ENCODE measurements around the gene TOR4A. TPM values are rescaled to one million over a fixed set of nuclear protein-coding genes. Genes with fewer than 3 reads are reported as not detected.
"Not testable (repeated sequence)": the region's sequence is repeated elsewhere in the genome, so short reads cannot be mapped to it uniquely, and the experiment has no call there.

TOR4A gene
- total and polyA plus RNA-seq, 5 donors from 2014 or later: 2.6 to 6.1 (median 4.1) TPM

DNA sequence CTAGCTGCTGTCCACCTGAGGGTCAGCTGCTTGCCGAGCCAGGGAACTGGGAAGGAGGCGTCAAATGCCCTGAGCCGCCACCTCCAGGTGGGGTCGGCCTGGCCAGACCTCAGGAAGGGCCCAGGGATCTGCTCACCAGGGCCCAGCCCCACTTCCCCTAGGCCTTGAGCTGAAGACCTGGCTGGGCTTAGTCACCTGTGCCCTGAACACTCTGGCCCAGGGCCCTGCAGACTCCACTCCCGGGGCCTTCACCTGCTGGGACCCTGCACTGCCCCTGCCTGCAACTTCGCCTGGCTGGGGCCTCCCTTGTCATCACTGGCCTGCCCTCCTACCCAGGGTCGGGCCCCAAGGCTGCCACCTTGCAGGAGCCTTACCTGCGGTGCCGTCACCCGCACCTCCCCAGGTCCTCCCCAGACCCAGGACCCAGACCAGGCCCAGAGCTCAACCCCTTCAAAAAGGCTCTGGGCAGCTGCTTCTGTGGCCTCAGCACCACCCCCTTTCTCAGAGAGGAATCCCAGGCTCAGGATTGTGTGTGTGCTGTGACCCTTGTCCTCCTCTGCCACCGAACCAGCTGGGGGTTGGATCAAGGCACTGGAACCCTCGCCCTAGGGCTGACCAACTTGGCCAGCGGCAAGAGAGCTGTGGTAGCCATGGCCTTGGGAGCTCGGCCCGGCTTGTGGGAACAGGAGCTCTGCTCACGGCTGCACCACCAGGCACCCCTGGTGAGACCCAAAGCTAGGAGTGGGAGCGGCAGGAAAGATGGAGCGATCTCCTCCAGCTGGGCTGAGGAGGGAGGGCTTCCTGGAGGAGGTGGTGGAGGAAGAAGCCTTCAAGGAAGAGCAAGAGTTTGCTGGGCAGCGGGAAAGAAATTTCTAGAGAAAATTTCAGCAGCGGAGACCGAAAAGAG, 23.6 kb upstream of the TOR4A start:
- Mint-ChIP-seq H3K4me3 (peak overlapping the region; percentile 77 to 96 (median 88)), H3K4me1 (peaks cover 0 to 23% (median 3%) of the 10 kb centered on the region in 4 donors), H3K9me3 (no peaks in the 10 kb centered on the region), H3K36me3 (peaks cover 2% of the 10 kb centered on the region), H3K27ac (peak overlapping the region in 1 of 3 donors; percentile 46), H3K27me3 (no peaks in the 10 kb centered on the region)
- Histone ChIP-seq H3K4me1 (ENCODE audit: control insufficient read depth, insufficient read depth, low read length, poor library complexity, severe bottlenecking) (peaks cover 27% of the 10 kb centered on the region), H3K27ac (ENCODE audit: insufficient read depth, low read length, poor library complexity, severe bottlenecking) (no peak overlapping the region), H3K4me3 (ENCODE audit: low read depth, low read length) (no peak overlapping the region), H3K27me3 (ENCODE audit: control insufficient read depth, insufficient read depth, low read length) (no peaks in the 10 kb centered on the region), H3K9me3 (ENCODE audit: control insufficient read depth in 2 of 2, low read length in 2 of 2) (no peaks in the 10 kb centered on the region), H3K36me3 (ENCODE audit: control insufficient read depth, insufficient read depth, low read length) (peaks cover 8% of the 10 kb centered on the region)
- DNase-seq (no peak), ATAC-seq (ENCODE audit: low read depth in 2 of 2) (no peak)

- H3K4me3 Mint-ChIP-seq: peak within 1 kb of the TSS; percentile 84 to 97 (median 91)
- peaks cover 12% of the 10 kb centered on the region for H3K36me3 ChIP-seq (ENCODE audit: control insufficient read depth, insufficient read depth, low read length)
- H3K9me3 Mint-ChIP-seq: no peaks in the 10 kb centered on the region
- no peaks in the 10 kb centered on the region for H3K27me3 Mint-ChIP-seq
- no peaks in the 10 kb centered on the region for H3K9me3 ChIP-seq (ENCODE audit: control insufficient read depth in 2 of 2, low read length in 2 of 2)
- peak; percentile 90 to 95 (median 94) for DNase-seq
- peaks cover 0 to 26% (median 3%) of the 10 kb centered on the region in 4 donors for H3K4me1 Mint-ChIP-seq
- peaks cover 27% of the 10 kb centered on the region for H3K4me1 ChIP-seq (ENCODE audit: control insufficient read depth, insufficient read depth, low read length, poor library complexity, severe bottlenecking)
- peak within 1 kb of the TSS; percentile 63 for H3K27ac ChIP-seq (ENCODE audit: insufficient read depth, low read length, poor library complexity, severe bottlenecking)
- peak; percentile 89 to 92 for ATAC-seq (ENCODE audit: low read depth in 2 of 2)
- H3K4me3 ChIP-seq (ENCODE audit: low read depth, low read length): peak within 1 kb of the TSS; percentile 67
- H3K27ac Mint-ChIP-seq: peak within 1 kb of the TSS; percentile 67 to 76 (median 76)
- peaks cover 7% of the 10 kb centered on the region for H3K36me3 Mint-ChIP-seq
- H3K27me3 ChIP-seq (ENCODE audit: control insufficient read depth, insufficient read depth, low read length): no peaks in the 10 kb centered on the region
These were observed 22.7 kb upstream of the TOR4A start, which contains the start of gene NELFB for GRCh38 chr9:137254624-137255447. Gene NELFB (plus strand): TSS chr9:137255327.

DNA sequence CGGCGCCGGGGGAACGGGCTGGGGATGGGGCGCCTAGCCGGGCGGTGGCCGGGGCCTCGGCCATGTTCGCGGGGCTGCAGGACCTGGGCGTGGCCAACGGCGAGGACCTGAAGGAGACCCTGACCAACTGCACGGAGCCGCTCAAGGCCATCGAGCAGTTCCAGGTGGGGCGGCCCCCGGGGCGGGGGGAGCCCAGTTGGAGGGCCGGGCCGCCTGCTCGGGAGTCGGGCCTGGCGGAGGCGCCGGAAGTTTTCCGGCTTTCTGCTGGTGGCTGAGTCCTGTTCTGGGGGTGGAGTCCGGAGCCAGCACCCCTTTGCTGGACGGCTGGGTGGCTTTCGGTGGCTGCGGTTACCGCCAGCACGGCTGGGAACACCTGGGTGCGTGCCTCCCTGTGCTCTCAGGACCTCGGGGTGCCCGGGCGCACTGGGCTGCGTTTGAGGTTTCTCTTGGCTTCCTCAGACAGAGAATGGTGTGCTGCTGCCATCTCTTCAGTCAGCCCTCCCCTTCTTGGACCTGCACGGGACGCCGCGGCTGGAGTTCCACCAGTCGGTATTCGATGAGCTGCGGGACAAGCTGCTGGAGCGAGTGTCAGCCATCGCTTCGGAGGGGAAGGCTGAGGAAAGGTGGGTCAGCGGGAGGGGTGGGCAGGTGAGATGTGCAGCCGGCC, 21.9 kb upstream of the TOR4A start:
- DNase-seq: peak in 1 of 3 donors; percentile 50
- no peaks in the 10 kb centered on the region for H3K9me3 Mint-ChIP-seq
- no peaks in the 10 kb centered on the region for H3K27me3 Mint-ChIP-seq
- no peaks in the 10 kb centered on the region for H3K27me3 ChIP-seq (ENCODE audit: control insufficient read depth, insufficient read depth, low read length)
- H3K4me1 ChIP-seq (ENCODE audit: control insufficient read depth, insufficient read depth, low read length, poor library complexity, severe bottlenecking): peaks cover 27% of the 10 kb centered on the region
- H3K4me1 Mint-ChIP-seq: peaks cover 0 to 26% (median 3%) of the 10 kb centered on the region in 4 donors
- peaks cover 12% of the 10 kb centered on the region for H3K36me3 ChIP-seq (ENCODE audit: control insufficient read depth, insufficient read depth, low read length)
- ATAC-seq (ENCODE audit: low read depth in 2 of 2): no peak
- H3K36me3 Mint-ChIP-seq: peaks cover 7% of the 10 kb centered on the region
- peak overlapping the region; percentile 63 for H3K27ac ChIP-seq (ENCODE audit: insufficient read depth, low read length, poor library complexity, severe bottlenecking)
- H3K4me3 Mint-ChIP-seq: peak overlapping the region; percentile 84 to 97 (median 91)
- no peaks in the 10 kb centered on the region for H3K9me3 ChIP-seq (ENCODE audit: control insufficient read depth in 2 of 2, low read length in 2 of 2)
- H3K4me3 ChIP-seq (ENCODE audit: low read depth, low read length): peak overlapping the region; percentile 53
- peak overlapping the region; percentile 67 to 76 (median 76) for H3K27ac Mint-ChIP-seq

DNA sequence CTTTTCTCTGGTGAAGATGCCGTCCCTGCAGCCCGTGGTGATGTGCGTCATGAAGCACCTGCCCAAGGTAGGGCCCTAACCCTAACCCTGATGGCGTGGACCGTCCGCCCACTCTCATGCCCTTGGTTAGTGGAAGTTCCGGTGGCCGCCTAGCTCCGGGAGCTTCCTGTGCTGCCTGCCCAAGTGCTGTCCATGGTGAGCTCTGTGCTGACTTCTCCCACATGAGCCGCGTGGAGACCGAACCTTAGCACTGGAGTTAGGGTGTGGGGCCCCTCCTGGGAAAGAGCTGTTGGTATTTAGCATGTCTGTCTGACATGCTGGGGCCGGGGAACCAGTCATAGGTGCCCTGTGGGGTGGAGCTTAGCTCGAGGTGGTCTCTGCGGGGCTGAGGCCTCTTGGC, 21.2 kb upstream of the TOR4A start:
- no peak overlapping the region for H3K27ac ChIP-seq (ENCODE audit: insufficient read depth, low read length, poor library complexity, severe bottlenecking)
- peak overlapping the region in 1 of 3 donors; percentile 67 for H3K27ac Mint-ChIP-seq

GRCh38 chr9:137256856-137257255, 20.7 kb upstream of the TOR4A start:
- peaks cover 12% of the 10 kb centered on the region for H3K36me3 ChIP-seq (ENCODE audit: control insufficient read depth, insufficient read depth, low read length)
- Mint-ChIP-seq H3K27me3 (no peaks in the 10 kb centered on the region), H3K4me1 (peaks cover 0 to 30% (median 4%) of the 10 kb centered on the region in 4 donors), H3K27ac (peak overlapping the region in 1 of 3 donors; percentile 11), H3K4me3 (peak overlapping the region; percentile 18 to 92 (median 85)), H3K36me3 (peaks cover 11% of the 10 kb centered on the region), H3K9me3 (no peaks in the 10 kb centered on the region)
- peaks cover 27% of the 10 kb centered on the region for H3K4me1 ChIP-seq (ENCODE audit: control insufficient read depth, insufficient read depth, low read length, poor library complexity, severe bottlenecking)
- DNase-seq: no peak
- no peak overlapping the region for H3K27ac ChIP-seq (ENCODE audit: insufficient read depth, low read length, poor library complexity, severe bottlenecking)
- no peaks in the 10 kb centered on the region for H3K27me3 ChIP-seq (ENCODE audit: control insufficient read depth, insufficient read depth, low read length)
- no peak for ATAC-seq (ENCODE audit: low read depth in 2 of 2)
- H3K4me3 ChIP-seq (ENCODE audit: low read depth, low read length): no peak overlapping the region
- no peaks in the 10 kb centered on the region for H3K9me3 ChIP-seq (ENCODE audit: control insufficient read depth in 2 of 2, low read length in 2 of 2)

More for the DNA sequence above, 21.2 kb upstream of the TOR4A start:
- Histone ChIP-seq H3K36me3 (ENCODE audit: control insufficient read depth, insufficient read depth, low read length) (peaks cover 12% of the 10 kb centered on the region), H3K4me1 (ENCODE audit: control insufficient read depth, insufficient read depth, low read length, poor library complexity, severe bottlenecking) (peaks cover 27% of the 10 kb centered on the region), H3K27me3 (ENCODE audit: control insufficient read depth, insufficient read depth, low read length) (no peaks in the 10 kb centered on the region), H3K9me3 (ENCODE audit: control insufficient read depth in 2 of 2, low read length in 2 of 2) (no peaks in the 10 kb centered on the region), H3K4me3 (ENCODE audit: low read depth, low read length) (peak overlapping the region; percentile 53)
- DNase-seq (no peak), ATAC-seq (ENCODE audit: low read depth in 2 of 2) (no peak)
- Mint-ChIP-seq H3K27me3 (no peaks in the 10 kb centered on the region), H3K9me3 (no peaks in the 10 kb centered on the region), H3K36me3 (peaks cover 7% of the 10 kb centered on the region), H3K4me3 (peak overlapping the region; percentile 18 to 92 (median 85)), H3K4me1 (peaks cover 0 to 26% (median 3%) of the 10 kb centered on the region in 4 donors)

GRCh38 chr9:137262173-137262908, 15.2 kb upstream of the TOR4A start:
- H3K4me3 ChIP-seq (ENCODE audit: low read depth, low read length); H3K27ac Mint-ChIP-seq; H3K27me3 ChIP-seq (ENCODE audit: control insufficient read depth, insufficient read depth, low read length); H3K27me3 Mint-ChIP-seq; H3K4me1 ChIP-seq (ENCODE audit: control insufficient read depth, insufficient read depth, low read length, poor library complexity, severe bottlenecking); H3K4me3 Mint-ChIP-seq; DNase-seq; H3K4me1 Mint-ChIP-seq; H3K9me3 Mint-ChIP-seq; H3K27ac ChIP-seq (ENCODE audit: insufficient read depth, low read length, poor library complexity, severe bottlenecking); ATAC-seq (ENCODE audit: low read depth in 2 of 2); H3K9me3 ChIP-seq (ENCODE audit: control insufficient read depth in 2 of 2, low read length in 2 of 2): not testable (repeated sequence)
- peaks cover 30% of the 10 kb centered on the region for H3K36me3 ChIP-seq (ENCODE audit: control insufficient read depth, insufficient read depth, low read length)
- H3K36me3 Mint-ChIP-seq: peaks cover 12% of the 10 kb centered on the region

DNA sequence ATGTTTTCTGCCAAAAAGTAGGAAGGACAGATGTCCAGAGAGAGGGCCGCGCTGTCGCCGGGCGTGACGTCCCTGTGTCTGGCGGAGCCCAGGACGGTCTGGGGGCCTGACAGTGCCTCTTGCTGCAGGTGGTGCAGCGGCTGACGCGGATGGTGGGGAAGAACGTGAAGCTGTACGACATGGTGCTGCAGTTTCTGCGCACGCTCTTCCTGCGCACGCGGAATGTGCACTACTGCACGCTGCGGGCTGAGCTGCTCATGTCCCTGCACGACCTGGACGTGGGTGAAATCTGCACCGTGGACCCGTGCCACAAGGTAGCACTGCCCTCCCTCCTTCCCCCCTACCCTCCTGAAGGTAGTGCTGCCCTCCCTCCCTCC, 14.6 kb upstream of the TOR4A start:
- Histone ChIP-seq H3K27ac (ENCODE audit: insufficient read depth, low read length, poor library complexity, severe bottlenecking) (no peak overlapping the region), H3K36me3 (ENCODE audit: control insufficient read depth, insufficient read depth, low read length) (peaks cover 30% of the 10 kb centered on the region), H3K4me3 (ENCODE audit: low read depth, low read length) (no peak overlapping the region), H3K9me3 (ENCODE audit: control insufficient read depth in 2 of 2, low read length in 2 of 2) (no peaks in the 10 kb centered on the region), H3K4me1 (ENCODE audit: control insufficient read depth, insufficient read depth, low read length, poor library complexity, severe bottlenecking) (no peaks in the 10 kb centered on the region), H3K27me3 (ENCODE audit: control insufficient read depth, insufficient read depth, low read length) (no peaks in the 10 kb centered on the region)
- peaks cover 12% of the 10 kb centered on the region for H3K36me3 Mint-ChIP-seq
- no peak overlapping the region for H3K4me3 Mint-ChIP-seq
- H3K27me3 Mint-ChIP-seq: no peaks in the 10 kb centered on the region
- H3K4me1 Mint-ChIP-seq: peaks cover 0 to 10% (median 1%) of the 10 kb centered on the region in 4 donors
- ATAC-seq (ENCODE audit: low read depth in 2 of 2) (no peak), DNase-seq (no peak)
- no peaks in the 10 kb centered on the region for H3K9me3 Mint-ChIP-seq
- H3K27ac Mint-ChIP-seq: no peak overlapping the region
